Globus pallidus (tissue), 1 donor: ENCODE data around the gene IL17RB.

ENCODE experiments used
- DNase-seq: peaks from one replicate; pipeline ENCODE4 v3.0.0-alpha.2; 2015; ENCODE audit warnings: low spot score

The IL17RB gene

GRCh38 chr3:53863145-53863544 is 16.8 kb downstream of the IL17RB start:
- no peak for DNase-seq

DNA sequence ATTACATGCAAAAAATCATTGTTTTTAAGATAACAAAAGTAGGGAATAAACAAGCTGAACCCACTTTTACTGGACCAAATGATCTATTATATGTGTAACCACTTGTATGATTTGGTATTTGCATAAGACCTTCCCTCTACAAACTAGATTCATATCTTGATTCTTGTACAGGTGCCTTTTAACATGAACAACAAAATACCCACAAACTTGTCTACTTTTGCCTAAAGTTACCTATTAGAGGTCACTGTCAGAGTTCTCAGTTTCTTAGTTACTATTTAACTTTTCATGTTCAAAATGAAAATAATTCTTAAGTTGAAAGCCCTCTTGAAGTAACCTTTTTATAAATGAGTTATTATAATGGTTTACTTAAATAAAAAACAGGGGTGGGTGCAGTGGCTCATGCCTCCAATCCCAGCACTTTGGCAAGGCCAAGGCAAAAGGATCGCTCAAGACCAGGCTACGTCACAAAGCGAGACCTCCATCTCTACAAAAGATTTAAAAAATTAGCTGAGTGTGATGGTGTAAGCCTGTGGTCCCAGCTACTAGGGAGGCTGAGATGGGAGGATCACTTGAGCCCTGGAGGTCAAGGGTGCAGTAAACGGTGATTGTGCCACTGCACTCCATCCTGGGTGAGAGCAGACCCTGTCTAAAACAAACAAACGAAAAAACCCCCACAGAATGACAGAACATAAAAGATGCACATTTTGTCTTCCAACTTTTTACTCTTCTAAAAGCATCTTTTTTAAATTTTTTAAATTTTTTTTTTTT is 19.5 kb downstream of the IL17RB start:
- no peak for DNase-seq

DNA sequence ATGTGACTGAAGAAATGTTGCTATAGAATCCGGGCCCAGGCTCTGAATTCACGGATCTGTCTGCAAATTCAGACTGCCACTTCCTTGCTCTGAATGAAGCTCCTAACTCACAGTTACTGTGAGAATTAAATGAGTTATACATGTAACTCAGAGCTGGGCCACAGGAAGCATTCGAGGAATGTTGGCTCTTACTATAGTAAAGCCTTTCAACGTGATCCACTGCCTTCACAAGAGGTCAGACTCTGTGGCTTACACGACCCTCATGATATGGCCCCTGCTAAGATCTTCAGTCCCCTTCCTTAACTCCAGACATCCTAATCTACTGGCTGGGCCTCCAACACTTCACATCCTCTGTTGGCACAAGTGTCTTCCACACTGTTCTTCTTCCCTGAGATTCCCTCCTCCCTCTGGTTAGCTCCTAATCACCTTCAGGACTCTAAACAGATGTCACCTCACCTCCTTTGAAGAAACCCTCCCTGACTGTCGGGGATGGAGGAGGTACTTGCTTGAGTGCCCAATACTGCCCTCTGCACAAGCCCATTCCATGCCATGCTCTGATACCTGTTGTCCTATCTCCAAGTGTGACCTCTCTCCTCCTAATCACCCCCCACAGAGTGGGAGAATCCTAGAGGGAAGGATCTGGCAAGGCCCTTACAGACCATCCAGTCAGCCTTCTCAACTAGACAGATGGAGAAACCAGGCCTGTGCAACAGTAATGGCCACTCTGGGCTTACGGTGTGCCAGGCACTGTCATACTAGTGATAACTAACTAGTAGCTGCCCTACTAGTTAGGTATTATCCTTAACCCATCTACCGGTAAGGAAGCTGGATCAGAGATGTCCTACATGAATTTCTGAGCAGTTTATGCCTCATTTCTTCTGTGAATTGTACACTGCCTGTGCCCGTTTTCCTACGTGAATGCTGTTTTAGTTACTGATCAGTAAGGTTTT is 34.3 kb downstream of the IL17RB start:
- DNase-seq = no peak

DNA sequence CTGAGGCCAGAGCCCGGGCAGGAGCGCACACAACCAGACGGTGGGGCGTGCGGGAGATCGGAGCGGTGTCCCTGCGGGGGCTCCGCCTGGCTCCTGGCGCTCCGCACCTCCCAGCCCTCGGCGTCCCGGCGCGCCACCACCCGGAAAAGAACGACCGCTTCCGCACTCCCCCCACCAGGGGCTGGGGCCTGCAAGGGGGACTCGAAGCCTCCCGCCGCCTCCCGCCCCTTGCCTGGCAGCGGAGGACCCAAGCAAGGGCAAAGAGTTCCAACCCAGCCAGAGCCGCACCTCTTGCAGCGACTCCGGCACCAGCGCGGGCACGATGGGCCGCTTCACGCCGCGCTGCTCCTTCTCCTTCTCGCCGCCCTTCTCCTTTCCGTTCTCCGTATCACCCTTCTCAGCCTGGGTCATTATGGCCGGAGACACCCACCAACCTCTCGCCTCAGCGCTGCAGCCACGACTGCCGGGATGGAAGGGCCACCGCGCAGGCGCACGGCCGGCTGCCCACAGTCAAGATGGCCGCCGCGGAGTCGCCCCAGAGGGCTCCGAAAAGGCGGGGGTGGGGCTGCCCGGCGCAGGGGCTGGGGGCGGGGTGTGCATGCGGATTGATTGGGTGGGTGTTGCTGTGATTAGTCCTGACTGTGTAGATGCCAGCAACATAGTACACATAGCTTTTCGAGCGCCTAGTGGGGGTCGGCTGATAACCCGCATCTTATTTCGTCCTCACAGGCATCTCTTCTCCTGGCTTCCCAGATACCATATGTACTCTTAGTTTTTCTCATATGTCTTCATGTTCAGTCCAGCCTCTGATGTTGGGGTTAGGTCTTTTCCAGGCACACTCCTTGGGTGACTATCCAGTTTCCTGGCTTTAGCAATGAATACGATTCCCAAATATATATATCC is 35.6 kb downstream of the IL17RB start, which contains the start of gene ACTR8:
TSS of gene ACTR8 (minus strand) at position 462 of the 903 bp plus-strand sequence. CDS start at position 411, 51 bp downstream.
- peak; percentile 83 for DNase-seq

DNA sequence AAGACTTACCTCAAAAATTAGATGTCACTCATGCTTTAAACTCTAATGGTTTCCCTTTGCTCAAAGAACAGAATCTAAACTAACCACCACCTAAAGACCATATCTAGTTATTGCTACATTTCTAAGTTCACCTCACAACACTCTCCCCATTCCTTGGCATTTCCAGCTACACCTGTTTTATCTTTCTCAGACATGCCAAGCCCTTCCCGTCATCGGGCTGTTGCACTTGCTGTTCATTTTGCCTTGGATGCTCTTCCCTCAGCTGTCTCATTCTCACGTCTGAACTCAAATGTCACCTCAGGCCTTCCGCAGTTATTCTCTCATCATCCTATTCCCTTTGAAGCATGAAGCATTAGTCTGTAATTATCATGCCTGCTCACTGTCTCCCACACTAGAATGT is 36.6 kb downstream of the IL17RB start:
- DNase-seq = no peak

DNA sequence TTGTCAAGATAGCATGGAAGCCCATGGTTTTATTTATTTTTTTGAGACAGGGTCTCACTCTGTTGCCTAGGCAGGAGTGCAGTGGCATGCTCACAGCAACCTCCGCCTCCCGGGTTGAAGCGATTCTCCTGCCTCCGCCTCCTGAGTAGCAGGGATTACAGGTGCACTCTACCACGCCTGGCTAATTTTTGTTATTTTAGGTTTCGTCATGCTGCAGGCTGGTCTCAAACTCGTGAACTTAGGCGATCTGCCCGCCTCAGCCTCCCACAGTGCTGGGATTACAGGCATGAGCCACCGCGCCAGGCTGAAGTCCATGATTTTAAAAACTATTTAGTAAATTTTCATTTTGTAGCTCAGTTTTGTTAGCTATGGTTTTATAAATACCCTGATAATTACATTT is 38.3 kb downstream of the IL17RB start:
- no peak for DNase-seq

- DNase-seq = peak; percentile 75
These were observed 38.9 kb downstream of the IL17RB start for GRCh38 chr3:53885239-53885638.

DNA sequence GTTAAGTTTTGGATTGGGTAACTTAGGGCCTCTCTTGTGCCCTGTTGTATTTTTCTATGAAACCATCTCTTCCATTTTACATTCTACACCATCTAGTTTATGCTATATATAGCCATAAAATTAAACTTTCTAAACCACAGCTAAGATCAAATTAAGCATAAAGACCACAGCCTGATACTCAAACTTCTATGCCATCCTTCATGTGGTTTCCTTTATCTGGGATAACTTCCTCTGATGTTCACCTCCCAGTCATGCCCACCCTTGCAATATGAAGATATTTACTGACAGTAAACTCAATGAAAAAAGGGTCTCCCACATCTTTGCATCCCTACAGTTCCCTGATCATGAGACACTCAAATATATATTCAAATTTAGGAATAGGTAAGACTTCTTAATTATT is 41.1 kb downstream of the IL17RB start:
- no peak for DNase-seq

GRCh38 chr3:53888232-53888631 is 41.9 kb downstream of the IL17RB start:
- DNase-seq = no peak

- DNase-seq = peak; percentile 26
These were observed 44.5 kb downstream of the IL17RB start for GRCh38 chr3:53890726-53891475.

- DNase-seq = peak; percentile 99
These were observed 45.3 kb downstream of the IL17RB start, which contains the start of gene SELENOK for GRCh38 chr3:53891497-53892285. Gene SELENOK (minus strand): TSS chr3:53891859.

- DNase-seq = no peak
These were observed 45.9 kb downstream of the IL17RB start for GRCh38 chr3:53892286-53892637.

GRCh38 chr3:53899750-53900149 is 53.4 kb downstream of the IL17RB start:
- no peak for DNase-seq

DNA sequence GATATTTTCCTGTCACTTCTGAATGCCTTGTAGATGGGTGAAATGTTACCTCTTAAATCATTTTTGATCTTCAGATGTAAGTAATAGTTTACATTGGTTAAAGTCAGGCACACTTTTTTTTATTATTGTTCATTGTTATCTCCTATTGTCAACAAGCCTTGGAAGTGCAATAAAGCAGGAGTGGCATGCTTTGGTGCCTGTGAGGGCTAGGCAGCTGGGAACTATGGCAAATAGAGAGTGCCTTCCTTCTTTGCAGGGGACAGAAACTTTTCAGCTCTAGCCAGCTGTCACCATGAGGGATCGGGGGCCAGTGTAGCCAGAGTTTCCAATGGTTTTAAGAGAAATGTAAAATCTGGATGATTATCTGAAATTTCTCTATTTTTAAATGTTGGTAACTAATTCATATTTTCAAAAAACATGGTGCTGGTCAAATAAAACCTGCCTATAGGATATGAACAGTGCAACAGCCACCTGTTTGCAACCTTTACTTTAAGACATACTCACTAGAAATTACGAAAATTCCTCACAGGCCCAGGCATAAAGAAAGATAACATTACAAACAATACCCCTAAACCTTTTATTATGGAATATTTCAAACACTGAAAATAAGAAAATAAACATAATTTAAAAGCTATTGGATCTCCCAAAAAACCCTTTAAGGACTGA is 54.4 kb downstream of the IL17RB start:
- no peak for DNase-seq

DNA sequence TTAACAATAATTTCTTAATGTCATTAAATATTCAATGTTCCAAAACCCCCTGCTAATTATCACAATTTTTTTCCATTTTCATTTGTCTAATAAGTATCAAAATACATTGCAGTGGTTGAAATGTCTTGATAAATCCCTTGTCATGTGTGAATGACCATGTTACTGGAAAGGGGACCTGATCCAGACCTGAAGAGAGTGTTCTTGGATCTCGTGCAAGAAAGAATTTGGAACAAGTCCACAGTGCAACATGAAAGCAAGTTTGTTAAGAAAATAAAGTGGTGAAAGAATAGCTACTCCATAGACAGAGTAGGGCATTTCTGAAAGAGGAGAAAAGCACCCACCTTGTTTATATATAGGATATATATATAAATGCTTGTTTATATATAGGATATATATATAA is 55.7 kb downstream of the IL17RB start:
- DNase-seq = no peak

GRCh38 chr3:53902711-53903110 is 56.3 kb downstream of the IL17RB start:
- DNase-seq = no peak

- no peak for DNase-seq
These were observed 67.0 kb downstream of the IL17RB start for GRCh38 chr3:53913401-53913800.
